ENCODE measurements around the gene POFUT2.

Gene POFUT2

GRCh38 chr21:45251635-45252447 lies 35.9 kb downstream of the POFUT2 start:
- DNase-seq (ENCODE audit: extremely low read depth in 1 of 2, low read depth in 1 of 2), result no peak

- DNase-seq (ENCODE audit: extremely low read depth in 1 of 2, low read depth in 1 of 2), result no peak
These were observed 36.6 kb downstream of the POFUT2 start for GRCh38 chr21:45250914-45251634.

GRCh38 chr21:45250272-45250671 lies 37.4 kb downstream of the POFUT2 start:
- DNase-seq (ENCODE audit: extremely low read depth in 1 of 2, low read depth in 1 of 2), result no peak

DNA sequence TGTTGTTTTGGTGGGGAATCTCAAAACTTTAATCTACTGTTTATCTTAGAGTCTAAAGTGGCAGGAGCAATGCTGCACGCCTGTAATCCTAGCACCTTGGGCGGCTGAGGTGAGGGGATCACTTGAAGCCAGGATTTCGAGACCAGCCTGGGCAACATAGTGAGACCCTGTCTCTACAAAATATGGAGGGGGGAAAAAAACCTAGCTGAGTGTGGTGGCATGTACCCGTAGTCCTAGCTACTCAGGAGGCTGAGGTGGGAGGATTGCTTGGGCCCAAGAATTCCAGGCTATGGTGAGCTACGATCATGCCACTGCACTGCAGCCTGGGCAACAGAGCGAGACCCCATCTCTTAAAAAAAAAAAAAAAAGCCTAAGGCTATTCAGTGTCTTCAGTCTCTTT lies 38.1 kb downstream of the POFUT2 start:
- no peak for DNase-seq (ENCODE audit: extremely low read depth in 1 of 2, low read depth in 1 of 2)

- no peak for DNase-seq (ENCODE audit: extremely low read depth in 1 of 2, low read depth in 1 of 2)
These were observed 38.8 kb downstream of the POFUT2 start for GRCh38 chr21:45248893-45249381.

- no peak for DNase-seq (ENCODE audit: extremely low read depth in 1 of 2, low read depth in 1 of 2)
These were observed 39.3 kb downstream of the POFUT2 start for GRCh38 chr21:45248301-45248892.

DNA sequence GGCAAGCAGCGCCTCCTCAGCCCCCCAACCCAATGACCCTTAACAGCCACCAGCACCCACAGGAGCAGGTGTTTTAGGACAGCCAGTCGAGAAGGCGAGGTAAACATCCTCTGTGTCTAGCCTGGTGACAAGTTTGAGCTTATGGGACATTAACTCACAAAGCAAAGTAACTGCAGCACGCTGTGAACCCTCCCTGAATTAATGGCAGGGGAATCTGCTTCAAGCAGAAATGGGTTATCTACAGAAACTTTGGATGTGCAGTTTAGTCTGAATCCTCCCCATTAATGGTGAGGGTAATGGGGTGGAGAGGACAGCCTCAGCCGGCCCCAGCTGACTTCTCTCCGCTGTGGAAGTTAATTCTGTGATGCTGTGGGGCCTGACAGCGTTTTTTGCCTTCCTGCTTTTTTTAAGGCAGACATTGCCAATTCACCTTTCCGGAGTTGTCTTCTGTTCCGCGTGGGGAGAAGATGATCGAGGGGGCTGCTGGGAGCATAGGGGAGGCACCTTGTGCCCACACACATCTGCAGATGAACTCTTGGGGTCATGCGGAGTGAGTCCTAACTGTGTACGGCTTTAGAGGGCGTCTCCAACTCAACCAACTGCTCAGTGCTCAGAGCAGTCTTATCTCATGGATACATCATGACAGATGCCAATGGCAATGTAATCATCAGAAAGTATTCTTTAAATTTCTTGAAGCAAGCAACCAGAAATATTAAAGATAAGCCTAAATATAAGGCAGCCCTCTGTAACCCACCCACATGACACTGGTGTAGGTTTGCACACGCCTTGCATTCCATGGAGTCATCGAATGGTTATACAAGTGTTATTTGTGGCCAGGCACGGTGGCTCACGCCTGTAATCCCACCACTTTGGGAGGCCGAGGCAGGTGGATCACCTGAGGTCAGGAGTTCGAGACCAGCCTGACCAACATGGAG lies 41.0 kb downstream of the POFUT2 start:
- no peak for DNase-seq (ENCODE audit: extremely low read depth in 1 of 2, low read depth in 1 of 2)

GRCh38 chr21:45244799-45245340 lies 42.8 kb downstream of the POFUT2 start:
- DNase-seq (ENCODE audit: extremely low read depth in 1 of 2, low read depth in 1 of 2), result no peak

DNA sequence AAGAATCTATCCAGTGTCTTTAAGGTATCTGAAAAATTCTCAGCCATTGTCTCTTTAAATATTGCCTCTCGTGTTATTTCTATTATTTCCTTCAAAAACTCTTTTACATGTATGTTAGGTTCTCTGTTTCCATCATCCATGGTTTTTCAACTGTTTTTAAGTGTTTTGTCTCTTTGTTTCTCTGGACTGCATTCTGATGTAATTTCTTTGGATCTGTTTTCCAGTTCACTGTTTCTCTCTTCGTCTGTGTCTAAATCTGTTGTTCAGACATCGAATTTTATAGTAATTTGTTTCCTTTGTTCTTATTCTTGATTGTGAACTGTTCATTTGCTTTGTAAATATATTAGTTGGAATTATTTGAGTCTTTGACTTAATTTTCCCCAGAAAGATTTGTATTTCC lies 44.1 kb downstream of the POFUT2 start:
- no peak for DNase-seq (ENCODE audit: extremely low read depth in 1 of 2, low read depth in 1 of 2)

DNA sequence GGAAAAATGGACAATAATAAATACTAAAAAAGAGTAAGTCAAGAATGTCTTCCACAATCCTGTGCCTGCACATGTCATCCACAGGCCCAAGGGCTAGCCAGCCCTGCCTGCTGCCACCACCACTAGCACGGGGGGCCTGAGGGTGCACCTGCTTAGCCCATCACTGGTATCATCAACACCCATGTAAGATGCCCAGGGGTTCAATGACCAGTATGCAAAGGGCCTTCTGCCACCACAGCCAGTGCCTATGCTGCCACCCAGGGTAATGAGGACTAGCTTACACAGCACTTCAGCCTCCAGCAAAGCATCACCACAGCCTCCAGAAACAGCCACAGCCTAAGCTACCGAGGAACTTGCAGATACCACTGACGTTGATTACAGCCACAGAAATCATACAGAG lies 46.3 kb downstream of the POFUT2 start:
- DNase-seq (ENCODE audit: extremely low read depth in 1 of 2, low read depth in 1 of 2), result no peak

DNA sequence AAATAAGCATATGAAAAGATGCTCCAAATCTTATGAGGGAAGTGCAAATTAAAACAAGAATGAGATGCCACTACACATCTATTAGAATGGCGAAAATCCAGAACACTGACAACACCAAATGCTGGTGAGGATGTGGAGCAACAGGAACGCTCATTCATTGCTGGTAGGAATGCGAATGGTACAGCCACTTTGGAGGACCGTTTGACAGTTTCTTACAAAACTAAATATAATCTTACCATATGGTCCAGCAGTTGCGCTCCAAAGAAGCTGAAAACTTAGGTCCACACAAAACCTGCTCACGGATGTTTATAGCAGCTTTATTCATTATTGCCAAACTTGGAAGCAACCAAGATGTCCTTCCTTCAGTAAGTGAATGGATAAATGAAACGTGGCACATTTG lies 50.3 kb downstream of the POFUT2 start:
- no peak for DNase-seq (ENCODE audit: extremely low read depth in 1 of 2, low read depth in 1 of 2)

- no peak for DNase-seq (ENCODE audit: extremely low read depth in 1 of 2, low read depth in 1 of 2)
These were observed 51.2 kb downstream of the POFUT2 start for GRCh38 chr21:45236481-45236880.

- DNase-seq (ENCODE audit: extremely low read depth in 1 of 2, low read depth in 1 of 2), result no peak
These were observed 52.2 kb downstream of the POFUT2 start for GRCh38 chr21:45235488-45235887.

DNA sequence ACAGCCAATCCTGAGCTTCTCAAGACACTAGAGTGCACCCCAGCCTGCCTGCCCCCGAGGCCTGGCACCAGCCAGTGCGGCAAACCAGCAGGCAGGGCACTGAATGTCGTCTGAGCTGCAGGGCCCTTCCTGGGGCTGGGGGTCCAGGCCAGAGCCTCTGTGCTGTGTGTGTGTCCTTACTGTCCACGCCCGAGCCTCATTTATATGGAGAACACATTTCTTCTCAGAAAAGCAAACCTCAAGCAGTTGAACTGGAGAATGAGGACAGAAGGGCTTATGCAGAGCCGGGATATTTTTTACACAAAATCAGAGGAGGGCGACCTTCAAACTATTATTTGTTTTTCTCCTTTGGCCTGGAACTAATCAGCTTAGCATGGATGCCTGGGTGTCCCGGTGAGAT lies 52.7 kb downstream of the POFUT2 start:
- no peak for DNase-seq (ENCODE audit: extremely low read depth in 1 of 2, low read depth in 1 of 2)

DNA sequence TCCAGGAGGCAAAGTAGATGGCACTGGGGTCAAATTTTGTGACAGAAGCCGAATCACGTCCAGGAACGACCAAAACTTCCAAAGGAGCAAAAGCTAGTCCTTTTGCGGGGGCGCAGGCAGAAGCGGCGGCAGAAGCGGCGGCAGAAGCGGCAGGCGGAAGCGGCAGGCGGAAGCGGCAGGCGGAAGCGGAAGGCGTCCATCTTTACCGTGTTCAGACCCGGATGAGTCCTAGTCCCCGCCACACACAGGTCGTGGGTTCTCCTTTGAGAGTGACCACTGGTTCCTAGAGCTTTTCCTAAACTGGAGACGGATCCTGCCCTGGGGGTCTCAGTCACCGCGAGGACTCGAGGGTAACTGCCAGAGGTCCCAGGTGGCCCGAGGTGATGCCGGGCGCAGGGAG lies 53.6 kb downstream of the POFUT2 start:
- no peak for DNase-seq (ENCODE audit: extremely low read depth in 1 of 2, low read depth in 1 of 2)

DNA sequence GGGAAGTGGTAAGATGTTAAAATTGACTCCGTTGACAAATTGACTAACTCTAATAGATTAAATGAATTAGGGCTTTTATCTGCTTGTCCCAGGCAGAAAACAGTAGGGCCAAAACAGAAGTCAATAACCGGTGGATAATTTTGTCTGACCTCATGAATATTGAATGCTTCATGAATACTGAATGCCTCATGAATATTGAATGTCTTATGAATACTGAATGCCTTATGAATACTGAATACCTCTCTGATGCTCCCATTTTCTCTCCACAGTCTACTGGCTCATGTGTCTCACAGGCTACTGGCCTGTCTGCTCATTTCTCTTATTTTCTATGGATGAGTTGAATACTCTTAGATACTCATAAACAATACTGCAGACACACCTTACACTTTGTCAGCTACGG lies 56.0 kb downstream of the POFUT2 start:
- DNase-seq (ENCODE audit: extremely low read depth in 1 of 2, low read depth in 1 of 2), result no peak

DNA sequence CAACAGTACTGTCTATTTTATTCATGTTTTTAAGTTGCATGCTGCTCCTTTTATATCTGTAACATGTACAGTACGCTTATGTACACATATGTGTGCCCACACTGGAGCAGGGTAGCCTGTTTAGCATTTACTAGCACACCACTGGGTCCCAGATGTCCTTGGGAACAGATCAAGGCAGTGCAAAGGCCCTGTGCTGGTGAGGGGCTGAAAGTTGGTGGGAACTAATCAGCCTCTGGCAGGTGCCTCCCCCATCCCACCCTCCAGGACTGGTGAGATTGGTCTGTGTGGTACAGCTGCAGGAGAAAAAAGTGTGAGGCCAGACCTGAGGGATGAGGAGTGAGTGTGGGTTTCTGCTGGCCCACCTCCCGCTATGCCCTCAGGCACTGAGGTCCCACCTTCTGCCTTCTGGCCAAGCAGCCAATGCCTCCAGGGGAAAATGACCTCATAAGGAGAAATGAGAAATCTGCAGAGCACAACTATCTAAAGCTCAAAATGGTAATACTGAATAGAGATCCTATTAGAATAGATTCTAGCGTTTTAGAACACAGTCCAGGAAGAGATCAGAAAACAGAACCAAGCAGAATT lies 58.9 kb downstream of the POFUT2 start:
- no peak for DNase-seq (ENCODE audit: extremely low read depth in 1 of 2, low read depth in 1 of 2)

GRCh38 chr21:45228171-45228641 lies 59.5 kb downstream of the POFUT2 start:
- peak; percentile 59 to 88 for DNase-seq (ENCODE audit: extremely low read depth in 1 of 2, low read depth in 1 of 2)

- no peak for DNase-seq (ENCODE audit: extremely low read depth in 1 of 2, low read depth in 1 of 2)
These were observed 60.0 kb downstream of the POFUT2 start for GRCh38 chr21:45227735-45228134.

Data from stimulated activated CD8-positive, alpha-beta memory T cell treated with anti-CD3 and anti-CD28 coated beads, Interleukin-7, amount 100 ng/mL, for 48 hours (primary cell).